Tibial artery (tissue), 4 donors: ENCODE data around the gene CLDN14.

Experiments
- DNase-seq, 2 donors: peaks; one replicate each; pipeline ENCODE4 v3.0.0-alpha.2; 2019
- H3K27ac ChIP-seq, 2 donors: fragments of 200-600 bp; sonication (generic) in 1 of 2; 1 replicate in 1 of 2; 2 replicates in 1 of 2; pipeline ENCODE4 v1.5.1; 2018 to 2019; ENCODE audit warnings: mild to moderate bottlenecking in 1 of 2
- H3K27me3 ChIP-seq, 2 donors: fragments of 200-600 bp; sonication (generic) in 1 of 2; one replicate each; pipeline versions ENCODE4 v1.5.1 to v1.6.0; 2016 to 2019
- H3K36me3 ChIP-seq, 3 donors: fragments of 200-600 bp; sonication (generic) in 2 of 3; one replicate each; pipeline ENCODE4 v1.5.1; 2016 to 2019; ENCODE audit warnings: mild to moderate bottlenecking in 2 of 3
- H3K4me1 ChIP-seq, 4 donors: fragments of 200-600 bp; sonication (generic) in 2 of 4; 1 replicate in 3 of 4; 2 replicates in 1 of 4; pipeline ENCODE4 v1.5.1; 2016 to 2019
- H3K4me3 ChIP-seq, 2 donors: fragments of 200-600 bp; sonication (generic) in 1 of 2; 1 replicate in 1 of 2; 2 replicates in 1 of 2; pipeline ENCODE4 v1.5.1; 2018 to 2019; ENCODE audit warnings: mild to moderate bottlenecking in 2 of 2
- H3K9me3 ChIP-seq, 3 donors: fragments of 200-600 bp; sonication (generic) in 1 of 3; one replicate each; pipeline ENCODE4 v1.5.1; 2016 to 2019
- CTCF ChIP-seq, 2 experiments: fragments of 200-600 bp in 1 of 2; fragments of 450-650 bp in 1 of 2; IDR thresholded peaks; one replicate each; pipeline ENCODE4 v1.5.1; 2017 to 2019; ENCODE audit warnings: antibody characterized with exemption in 2 of 2, mild to moderate bottlenecking in 1 of 2, moderate library complexity in 1 of 2
- intact Hi-C: fragments of 100-400 bp; cut with DNase I; formaldehyde crosslinking; loops from one replicate; pipeline ENCODE4 v1.15.0; 2023; ENCODE audit warnings: low total_unique reads

Gene CLDN14

GRCh38 chr21:36461277-36461917, 18.5 kb downstream of the CLDN14 start:
- H3K9me3 ChIP-seq = no peaks in the 10 kb centered on the region
- no peak for TF ChIP-seq CTCF (IDR thresholded peaks at IDR 0.05)
- no peaks in the 10 kb centered on the region for H3K27me3 ChIP-seq
- no peaks in the 10 kb centered on the region for H3K36me3 ChIP-seq
- DNase-seq = no peak
- no peak overlapping the region for H3K27ac ChIP-seq
- H3K4me1 ChIP-seq = no peaks in the 10 kb centered on the region
- intact Hi-C loops = no loop called here
- H3K4me3 ChIP-seq = no peak overlapping the region

DNA sequence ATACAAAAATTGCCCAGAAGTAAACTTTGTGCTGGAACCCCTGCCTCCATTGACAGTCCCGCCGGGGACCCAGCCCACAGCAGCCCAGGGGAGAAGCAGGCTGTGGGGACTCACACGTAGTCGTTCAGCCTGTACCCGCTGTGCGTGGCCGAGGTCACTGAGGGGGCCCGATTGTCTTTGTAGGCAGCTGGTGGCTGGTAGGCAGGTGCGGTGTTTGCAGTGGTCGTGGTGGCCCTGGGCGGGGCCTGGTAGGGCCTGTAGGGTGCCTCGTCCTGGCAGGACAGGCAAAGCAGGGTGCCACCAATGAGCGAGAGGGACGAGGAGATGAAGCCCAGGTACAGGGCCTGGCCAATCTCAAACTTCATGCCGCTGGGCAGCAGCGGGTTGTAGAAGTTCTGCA, 19.1 kb downstream of the CLDN14 start:
- Histone ChIP-seq H3K4me3 (no peak overlapping the region), H3K27me3 (no peaks in the 10 kb centered on the region), H3K36me3 (no peaks in the 10 kb centered on the region), H3K9me3 (no peaks in the 10 kb centered on the region), H3K27ac (no peak overlapping the region), H3K4me1 (no peaks in the 10 kb centered on the region)
- no peak for DNase-seq
- intact Hi-C loops = no loop called here
- no peak for TF ChIP-seq CTCF (IDR thresholded peaks at IDR 0.05)

- TF ChIP-seq CTCF (IDR thresholded peaks at IDR 0.05) = no peak
- Histone ChIP-seq H3K9me3 (no peaks in the 10 kb centered on the region), H3K36me3 (no peaks in the 10 kb centered on the region), H3K27ac (no peak overlapping the region), H3K4me3 (no peak overlapping the region), H3K4me1 (peaks cover 0 to 13% (median 7%) of the 10 kb centered on the region in 4 donors), H3K27me3 (no peaks in the 10 kb centered on the region)
- DNase-seq = peak in 1 of 2 donors; percentile 41
- intact Hi-C loops = no loop called here
These were observed 20.8 kb downstream of the CLDN14 start for GRCh38 chr21:36459098-36459497.

DNA sequence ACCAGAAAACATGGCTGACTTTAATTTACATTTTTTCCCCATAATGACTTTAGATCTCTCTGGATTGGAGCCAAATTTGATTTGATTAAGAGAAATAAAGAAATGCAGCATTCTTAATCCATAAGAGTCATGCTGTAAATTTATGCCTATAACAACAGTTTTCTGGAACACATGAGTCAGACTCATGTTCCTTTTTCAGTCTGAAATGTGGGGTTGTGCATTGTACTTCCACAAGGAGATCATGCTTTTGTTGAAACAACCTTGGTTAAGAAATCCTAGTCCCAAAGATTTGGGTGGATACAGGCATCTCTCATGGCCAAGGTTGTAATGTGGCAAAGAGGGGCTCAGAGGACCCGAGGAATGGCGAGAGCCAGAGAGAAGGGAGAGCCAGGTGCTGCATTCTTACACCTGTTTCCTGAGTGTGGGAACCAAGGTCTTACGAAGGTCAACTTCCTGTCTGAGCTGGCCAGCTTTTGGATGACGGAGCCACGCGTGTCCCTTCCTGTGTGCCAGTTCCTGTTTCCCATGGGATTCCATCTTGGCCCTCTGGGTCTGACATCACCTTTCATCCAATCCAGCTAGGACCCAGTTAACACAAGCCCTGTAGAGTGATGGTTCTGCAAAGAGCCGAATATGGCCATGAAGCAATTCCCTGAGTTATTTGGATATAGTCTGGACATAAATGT, 23.1 kb downstream of the CLDN14 start:
- no peak for DNase-seq
- no peak for TF ChIP-seq CTCF (IDR thresholded peaks at IDR 0.05)
- Histone ChIP-seq H3K4me3 (no peak overlapping the region), H3K27ac (no peak overlapping the region), H3K27me3 (no peaks in the 10 kb centered on the region), H3K9me3 (no peaks in the 10 kb centered on the region), H3K36me3 (no peaks in the 10 kb centered on the region), H3K4me1 (peaks cover 0 to 16% (median 7%) of the 10 kb centered on the region in 4 donors)
- intact Hi-C loops = no loop called here

DNA sequence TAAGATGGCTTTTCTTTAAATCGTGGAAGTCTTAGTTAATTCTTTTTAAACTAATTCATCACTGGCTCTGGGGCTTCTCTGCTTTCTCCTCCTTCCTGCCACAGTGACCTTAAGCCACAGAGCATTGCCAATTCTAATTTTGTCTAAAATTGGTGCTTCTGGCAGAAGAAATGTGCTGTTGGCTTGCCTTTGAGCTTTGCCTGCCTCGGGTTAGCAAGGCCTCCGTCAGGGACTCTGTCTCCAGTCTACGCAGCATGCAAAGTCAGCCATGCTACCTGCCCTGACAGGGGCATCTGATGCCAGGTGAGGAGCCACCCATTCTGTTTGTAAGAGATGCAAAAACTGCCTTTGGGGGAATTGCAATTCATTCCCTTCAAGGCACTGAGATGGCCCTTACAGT, 25.2 kb downstream of the CLDN14 start:
- Histone ChIP-seq H3K27me3 (no peaks in the 10 kb centered on the region), H3K9me3 (no peaks in the 10 kb centered on the region), H3K36me3 (no peaks in the 10 kb centered on the region), H3K4me3 (no peak overlapping the region), H3K4me1 (peaks cover 0 to 16% (median 7%) of the 10 kb centered on the region in 4 donors), H3K27ac (peak overlapping the region in 1 of 2 donors; percentile 22)
- no peak for DNase-seq
- intact Hi-C loops = no loop called here
- no peak for TF ChIP-seq CTCF (IDR thresholded peaks at IDR 0.05)
